CD8-positive, alpha-beta memory T cell (primary cell): ENCODE data around the gene JAG1. TPM values are rescaled to one million over a fixed set of nuclear protein-coding genes. Genes with fewer than 3 reads are reported as not detected.

ENCODE experiments used
- CTCF ChIA-PET: fragments of 350-600 bp; sonication (Branson Sonifier 250); formaldehyde crosslinking; loops from one replicate; lab custom pipeline; 2021; ENCODE audit warnings: antibody characterized with exemption; lab: Charles Lee
- POLR2A ChIA-PET: fragments of 350-600 bp; sonication (Branson Sonifier 250); formaldehyde crosslinking; loops from one replicate; lab custom pipeline; 2021; ENCODE audit warnings: antibody characterized with exemption; lab: Charles Lee
- DNase-seq, 5 donors: peaks; one replicate each; pipeline versions ENCODE4 v3.0.0 to v3.0.0-alpha.2; 2020 to 2022; ENCODE audit warnings: mixed read lengths in 1 of 5
- H3K27ac ChIP-seq: one replicate; pipeline ENCODE4 v1.7.0; 2013; ENCODE audit warnings: low read depth, mild to moderate bottlenecking, low read length, moderate library complexity
- H3K27me3 ChIP-seq: 2 replicates; pipeline ENCODE4 v1.7.0; 2013; ENCODE audit warnings: low read length, mild to moderate bottlenecking; ENCODE audit not compliant: insufficient read depth, poor library complexity, severe bottlenecking
- H3K36me3 ChIP-seq: 2 replicates; pipeline ENCODE4 v1.7.0; 2013; ENCODE audit warnings: mild to moderate bottlenecking, low read length, moderate library complexity; ENCODE audit not compliant: insufficient read depth
- H3K4me1 ChIP-seq: 2 replicates; pipeline ENCODE4 v1.7.0; 2013; ENCODE audit warnings: mild to moderate bottlenecking, low read length, moderate library complexity; ENCODE audit not compliant: insufficient read depth
- H3K4me3 ChIP-seq: 2 replicates; pipeline ENCODE4 v1.7.0; 2013; ENCODE audit warnings: mild to moderate bottlenecking, low read length
- H3K9me3 ChIP-seq: 2 replicates; pipeline ENCODE4 v1.7.0; 2013; ENCODE audit warnings: mild to moderate bottlenecking, low read length
- H3K27ac Mint-ChIP-seq, 8 donors: one replicate each; pipeline ENCODE4 v1.8.0; 2020 to 2021; ENCODE audit warnings: mixed read lengths in 8 of 8, mild to moderate bottlenecking in 6 of 8, inconsistent platforms in 3 of 8, moderate library complexity in 3 of 8
- H3K27me3 Mint-ChIP-seq, 2 donors: one replicate each; pipeline ENCODE4 v1.8.0; 2020 to 2021; ENCODE audit warnings: mixed read lengths in 2 of 2, mild to moderate bottlenecking in 1 of 2, moderate library complexity in 1 of 2
- H3K36me3 Mint-ChIP-seq, 3 donors: one replicate each; pipeline ENCODE4 v1.8.0; 2020 to 2021; ENCODE audit warnings: mixed read lengths in 3 of 3, inconsistent platforms in 1 of 3, mild to moderate bottlenecking in 1 of 3
- H3K4me1 Mint-ChIP-seq, 3 donors: one replicate each; pipeline ENCODE4 v1.8.0; 2020 to 2021; ENCODE audit warnings: mixed read lengths in 3 of 3, inconsistent platforms in 1 of 3, mild to moderate bottlenecking in 1 of 3
- H3K4me3 Mint-ChIP-seq, 7 donors: one replicate each; pipeline ENCODE4 v1.8.0; 2020 to 2021; ENCODE audit warnings: mixed read lengths in 7 of 7, mild to moderate bottlenecking in 6 of 7, moderate library complexity in 4 of 7, inconsistent platforms in 2 of 7
- H3K9me3 Mint-ChIP-seq, 5 donors: one replicate each; pipeline ENCODE4 v1.8.0; 2020 to 2022; ENCODE audit warnings: mixed read lengths in 5 of 5, mild to moderate bottlenecking in 3 of 5, moderate library complexity in 2 of 5, inconsistent platforms in 1 of 5
- polyA plus RNA-seq: library from polyadenylated mRNA; unstranded; fragments of 300-500 nt; fragmentation: Illumina TruSeq; gene quantifications from one replicate; pipeline ENCODE4 v1.2.3, GENCODE V29; 2021
- total RNA-seq, 2 experiments: library from RNA; stranded (reverse); gene quantifications; one replicate each; pipeline ENCODE4 v1.2.3, GENCODE V29; 2021

The JAG1 gene
- total and polyA plus RNA-seq, 3 experiments from 2014 or later = 0.11 to 0.24 (median 0.24) TPM

GRCh38 chr20:10665027-10665561, 8.7 kb downstream of the JAG1 start:
- POLR2A ChIA-PET = no interaction called here
- Mint-ChIP-seq H3K27ac (no peak overlapping the region), H3K27me3 (peaks cover 24 to 63% of the 10 kb centered on the region in 2 donors)

GRCh38 chr20:10663756-10664155, 10.0 kb downstream of the JAG1 start:
- H3K4me1 ChIP-seq = no peaks in the 10 kb centered on the region
- ChIA-PET CTCF (no interaction called here), POLR2A (no interaction called here)
- no peak for DNase-seq
- H3K9me3 ChIP-seq = no peaks in the 10 kb centered on the region
- H3K4me3 ChIP-seq = no peak overlapping the region
- Mint-ChIP-seq H3K36me3 (no peaks in the 10 kb centered on the region), H3K4me3 (no peak overlapping the region), H3K9me3 (no peaks in the 10 kb centered on the region), H3K4me1 (no peaks in the 10 kb centered on the region), H3K27me3 (peaks cover 18 to 51% of the 10 kb centered on the region in 2 donors), H3K27ac (no peak overlapping the region)
- H3K27me3 ChIP-seq = no peaks in the 10 kb centered on the region
- H3K36me3 ChIP-seq = no peaks in the 10 kb centered on the region
- no peak overlapping the region for H3K27ac ChIP-seq

More at GRCh38 chr20:10665027-10665561, 8.7 kb downstream of the JAG1 start:
- DNase-seq = no peak
- CTCF ChIA-PET = no interaction called here
- no peaks in the 10 kb centered on the region for H3K4me1 Mint-ChIP-seq
- Histone ChIP-seq H3K27ac (no peak overlapping the region), H3K4me1 (no peaks in the 10 kb centered on the region), H3K36me3 (no peaks in the 10 kb centered on the region), H3K27me3 (no peaks in the 10 kb centered on the region), H3K9me3 (no peaks in the 10 kb centered on the region), H3K4me3 (no peak overlapping the region)
- no peaks in the 10 kb centered on the region for H3K36me3 Mint-ChIP-seq
- H3K9me3 Mint-ChIP-seq = no peaks in the 10 kb centered on the region
- H3K4me3 Mint-ChIP-seq = no peak overlapping the region

DNA sequence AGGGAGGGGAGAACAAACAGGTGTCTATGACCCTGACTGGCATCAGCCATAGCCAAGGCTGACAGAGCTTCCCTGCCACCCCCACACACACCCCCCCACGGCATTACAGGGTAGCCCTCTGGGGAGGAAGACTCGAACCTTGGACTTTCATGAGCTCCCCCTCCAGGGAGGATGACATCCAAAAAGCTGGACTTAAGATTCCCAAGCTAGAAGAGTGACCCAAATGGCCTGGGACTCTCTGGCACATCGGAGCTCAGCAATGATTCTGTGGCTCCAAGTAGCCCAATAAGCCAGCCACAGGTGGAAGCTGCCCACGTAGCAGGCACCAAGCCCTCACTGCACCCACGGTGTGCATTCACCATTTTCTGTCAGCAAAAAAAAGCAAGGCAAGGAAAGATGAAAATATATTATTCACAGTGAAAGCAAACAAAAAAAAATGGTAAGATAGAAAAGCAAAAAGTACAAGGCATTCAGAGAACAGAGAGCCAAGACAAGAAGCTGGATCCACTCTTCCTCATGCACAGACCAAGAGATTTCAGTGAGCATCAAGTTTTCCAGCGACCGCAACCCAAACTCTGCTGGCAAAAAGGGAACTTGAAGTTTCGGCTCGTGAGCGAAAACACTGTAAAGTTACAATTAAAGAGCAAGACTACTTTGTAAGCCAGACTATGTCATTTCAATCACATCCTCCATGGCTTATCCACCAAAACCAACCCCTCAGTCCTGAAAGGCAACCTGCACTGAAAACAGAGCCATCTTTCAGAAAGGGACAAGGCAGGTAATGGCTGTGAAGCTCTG, 10.9 kb downstream of the JAG1 start:
- no peak overlapping the region for H3K4me3 ChIP-seq
- ChIA-PET POLR2A (no interaction called here), CTCF (no interaction called here)
- Mint-ChIP-seq H3K27me3 (peaks cover 16 to 50% of the 10 kb centered on the region in 2 donors), H3K4me1 (no peaks in the 10 kb centered on the region), H3K4me3 (no peak overlapping the region), H3K36me3 (no peaks in the 10 kb centered on the region), H3K9me3 (no peaks in the 10 kb centered on the region), H3K27ac (no peak overlapping the region)
- H3K4me1 ChIP-seq = no peaks in the 10 kb centered on the region
- H3K36me3 ChIP-seq = no peaks in the 10 kb centered on the region
- no peaks in the 10 kb centered on the region for H3K27me3 ChIP-seq
- H3K9me3 ChIP-seq = no peaks in the 10 kb centered on the region
- no peak for DNase-seq
- H3K27ac ChIP-seq = no peak overlapping the region

GRCh38 chr20:10662151-10662550, 11.6 kb downstream of the JAG1 start:
- Histone ChIP-seq H3K4me1 (no peaks in the 10 kb centered on the region), H3K9me3 (no peaks in the 10 kb centered on the region), H3K4me3 (no peak overlapping the region), H3K27ac (no peak overlapping the region), H3K36me3 (no peaks in the 10 kb centered on the region), H3K27me3 (no peaks in the 10 kb centered on the region)
- ChIA-PET POLR2A (no interaction called here), CTCF (no interaction called here)
- Mint-ChIP-seq H3K27ac (no peak overlapping the region), H3K4me1 (no peaks in the 10 kb centered on the region), H3K27me3 (peaks cover 16 to 46% of the 10 kb centered on the region in 2 donors), H3K36me3 (no peaks in the 10 kb centered on the region), H3K9me3 (no peaks in the 10 kb centered on the region), H3K4me3 (no peak overlapping the region)
- no peak for DNase-seq

GRCh38 chr20:10661261-10661660, 12.5 kb downstream of the JAG1 start:
- CTCF ChIA-PET = no interaction called here
- no peaks in the 10 kb centered on the region for H3K27me3 ChIP-seq
- POLR2A ChIA-PET = no interaction called here
- H3K27me3 Mint-ChIP-seq = peaks cover 16 to 48% of the 10 kb centered on the region in 2 donors
- H3K27ac Mint-ChIP-seq = no peak overlapping the region
- H3K4me3 Mint-ChIP-seq = no peak overlapping the region
- no peaks in the 10 kb centered on the region for H3K36me3 Mint-ChIP-seq
- no peak overlapping the region for H3K4me3 ChIP-seq
- no peaks in the 10 kb centered on the region for H3K36me3 ChIP-seq
- no peaks in the 10 kb centered on the region for H3K9me3 ChIP-seq
- no peaks in the 10 kb centered on the region for H3K4me1 Mint-ChIP-seq
- no peak for DNase-seq
- H3K9me3 Mint-ChIP-seq = no peaks in the 10 kb centered on the region
- H3K4me1 ChIP-seq = no peaks in the 10 kb centered on the region
- H3K27ac ChIP-seq = no peak overlapping the region

GRCh38 chr20:10660661-10661060, 13.1 kb downstream of the JAG1 start:
- CTCF ChIA-PET = no interaction called here
- H3K9me3 Mint-ChIP-seq = no peaks in the 10 kb centered on the region
- POLR2A ChIA-PET = no interaction called here

GRCh38 chr20:10659651-10660601, 13.9 kb downstream of the JAG1 start:
- CTCF ChIA-PET = no interaction called here
- no peaks in the 10 kb centered on the region for H3K4me1 Mint-ChIP-seq
- no peak for DNase-seq

More at GRCh38 chr20:10660661-10661060, 13.1 kb downstream of the JAG1 start:
- Histone ChIP-seq H3K36me3 (no peaks in the 10 kb centered on the region), H3K4me3 (no peak overlapping the region), H3K4me1 (no peaks in the 10 kb centered on the region), H3K27ac (no peak overlapping the region), H3K27me3 (no peaks in the 10 kb centered on the region), H3K9me3 (no peaks in the 10 kb centered on the region)
- Mint-ChIP-seq H3K4me3 (no peak overlapping the region), H3K27me3 (peaks cover 14 to 50% of the 10 kb centered on the region in 2 donors), H3K36me3 (no peaks in the 10 kb centered on the region), H3K27ac (no peak overlapping the region), H3K4me1 (no peaks in the 10 kb centered on the region)
- DNase-seq = no peak

More at GRCh38 chr20:10659651-10660601, 13.9 kb downstream of the JAG1 start:
- Histone ChIP-seq H3K27me3 (no peaks in the 10 kb centered on the region), H3K9me3 (no peaks in the 10 kb centered on the region), H3K4me3 (no peak overlapping the region), H3K4me1 (no peaks in the 10 kb centered on the region), H3K36me3 (no peaks in the 10 kb centered on the region), H3K27ac (no peak overlapping the region)
- Mint-ChIP-seq H3K27me3 (peaks cover 14 to 52% of the 10 kb centered on the region in 2 donors), H3K9me3 (no peaks in the 10 kb centered on the region), H3K27ac (no peak overlapping the region), H3K36me3 (no peaks in the 10 kb centered on the region), H3K4me3 (no peak overlapping the region)
- POLR2A ChIA-PET = no interaction called here
